ENCODE data around the gene NRIP2. TPM values are rescaled to one million over a fixed set of nuclear protein-coding genes. Genes with fewer than 3 reads are reported as not detected.

The NRIP2 gene
- total and polyA plus RNA-seq, 2 experiments from 2014 or later: 0.66 TPM; not detected in 1

DNA sequence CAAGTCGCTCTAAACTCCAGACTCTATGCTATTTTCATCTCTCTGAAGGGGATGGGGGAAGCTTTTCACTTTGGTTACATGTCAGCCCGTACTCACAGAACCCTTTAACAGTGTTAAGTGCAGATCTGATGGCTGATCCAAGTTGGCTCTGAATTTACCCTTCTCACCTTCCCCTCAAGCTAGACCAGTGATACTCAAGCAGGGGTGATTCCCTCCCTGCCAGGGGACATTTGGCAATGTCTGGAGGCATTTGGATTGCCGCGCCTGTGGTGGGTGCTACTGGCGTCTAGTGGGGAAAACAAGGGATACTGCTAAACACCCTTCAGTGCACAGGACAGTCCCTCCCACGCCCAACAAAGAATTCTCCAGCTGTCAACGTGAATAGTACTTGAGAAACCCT is 28.0 kb upstream of the NRIP2 start (continued):
- TF ChIP-seq, protein P1, sequence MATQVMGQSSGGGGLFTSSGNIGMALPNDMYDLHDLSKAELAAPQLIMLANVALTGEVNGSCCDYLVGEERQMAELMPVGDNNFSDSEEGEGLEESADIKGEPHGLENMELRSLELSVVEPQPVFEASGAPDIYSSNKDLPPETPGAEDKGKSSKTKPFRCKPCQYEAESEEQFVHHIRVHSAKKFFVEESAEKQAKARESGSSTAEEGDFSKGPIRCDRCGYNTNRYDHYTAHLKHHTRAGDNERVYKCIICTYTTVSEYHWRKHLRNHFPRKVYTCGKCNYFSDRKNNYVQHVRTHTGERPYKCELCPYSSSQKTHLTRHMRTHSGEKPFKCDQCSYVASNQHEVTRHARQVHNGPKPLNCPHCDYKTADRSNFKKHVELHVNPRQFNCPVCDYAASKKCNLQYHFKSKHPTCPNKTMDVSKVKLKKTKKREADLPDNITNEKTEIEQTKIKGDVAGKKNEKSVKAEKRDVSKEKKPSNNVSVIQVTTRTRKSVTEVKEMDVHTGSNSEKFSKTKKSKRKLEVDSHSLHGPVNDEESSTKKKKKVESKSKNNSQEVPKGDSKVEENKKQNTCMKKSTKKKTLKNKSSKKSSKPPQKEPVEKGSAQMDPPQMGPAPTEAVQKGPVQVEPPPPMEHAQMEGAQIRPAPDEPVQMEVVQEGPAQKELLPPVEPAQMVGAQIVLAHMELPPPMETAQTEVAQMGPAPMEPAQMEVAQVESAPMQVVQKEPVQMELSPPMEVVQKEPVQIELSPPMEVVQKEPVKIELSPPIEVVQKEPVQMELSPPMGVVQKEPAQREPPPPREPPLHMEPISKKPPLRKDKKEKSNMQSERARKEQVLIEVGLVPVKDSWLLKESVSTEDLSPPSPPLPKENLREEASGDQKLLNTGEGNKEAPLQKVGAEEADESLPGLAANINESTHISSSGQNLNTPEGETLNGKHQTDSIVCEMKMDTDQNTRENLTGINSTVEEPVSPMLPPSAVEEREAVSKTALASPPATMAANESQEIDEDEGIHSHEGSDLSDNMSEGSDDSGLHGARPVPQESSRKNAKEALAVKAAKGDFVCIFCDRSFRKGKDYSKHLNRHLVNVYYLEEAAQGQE (IDR thresholded peaks at IDR 0.05; ENCODE audit: unreplicated experiment): no peak
- TF ChIP-seq STAT1 (IDR thresholded peaks at IDR 0.05; ENCODE audit: unreplicated experiment): no peak

DNA sequence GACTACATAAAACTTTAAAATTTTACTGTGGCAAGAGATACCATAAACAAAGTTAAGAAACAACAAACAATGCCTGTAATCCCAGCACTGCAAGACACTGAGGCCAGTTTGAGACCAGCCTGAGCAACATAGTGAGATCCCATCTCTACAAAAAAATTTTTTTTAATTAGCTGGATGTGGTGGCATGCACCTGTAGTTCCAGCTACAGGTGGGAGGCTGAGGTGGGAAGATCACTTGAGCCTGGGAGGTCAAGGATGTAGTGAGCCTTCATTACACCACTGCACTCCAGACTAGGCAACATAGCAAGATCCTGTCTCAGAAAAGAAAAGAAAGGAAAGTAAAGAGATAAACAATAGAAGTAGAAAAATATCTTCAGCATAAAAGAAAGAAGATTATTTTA is 25.3 kb upstream of the NRIP2 start:
- peaks cover 23% of the 10 kb centered on the region for H3K27me3 Mint-ChIP-seq (ENCODE audit: insufficient read depth, low read depth, poor library complexity)
- peaks cover 13% of the 10 kb centered on the region for H3K4me1 Mint-ChIP-seq
- Histone ChIP-seq H3K4me3 (no peak overlapping the region), H3K79me2 (replicated peaks; ENCODE audit: insufficient read depth) (no peaks in the 10 kb centered on the region), H3K27ac (ENCODE audit: low read depth) (no peak overlapping the region), H3K4me2 (no peak overlapping the region), H3F3A (replicated peaks; ENCODE audit: low read depth) (0 out of 2 replicates have a peak, but pooled peaks cover 7% of the 10 kb centered on the region), H3K9me2 (ENCODE audit: insufficient read depth) (no peaks in the 10 kb centered on the region), H4K20me1 (replicated peaks; ENCODE audit: insufficient read depth) (peaks cover 9% of the 10 kb centered on the region; the same call in 1 of the 2 replicates), H2AFZ (no peak overlapping the region), H3K4me1 (ENCODE audit: insufficient read depth) (peaks cover 8% of the 10 kb centered on the region; the same call in 1 of the 2 replicates), H3K27me3 (ENCODE audit: insufficient read depth) (no peaks in the 10 kb centered on the region), H3K36me3 (ENCODE audit: insufficient read depth) (peaks cover 35% of the 10 kb centered on the region)
- H3K4me3 Mint-ChIP-seq: no peak overlapping the region
- H3K27ac Mint-ChIP-seq: no peak overlapping the region
- H3K9me3 Mint-ChIP-seq: no peaks in the 10 kb centered on the region
- ATAC-seq: no peak
- H3K36me3 Mint-ChIP-seq (ENCODE audit: low read depth): peaks cover 69% of the 10 kb centered on the region
- no peak for DNase-seq (ENCODE audit: low spot score)
- no peak for TF ChIP-seq STAT1 (IDR thresholded peaks at IDR 0.05; ENCODE audit: unreplicated experiment)
- TF ChIP-seq, protein P2, sequence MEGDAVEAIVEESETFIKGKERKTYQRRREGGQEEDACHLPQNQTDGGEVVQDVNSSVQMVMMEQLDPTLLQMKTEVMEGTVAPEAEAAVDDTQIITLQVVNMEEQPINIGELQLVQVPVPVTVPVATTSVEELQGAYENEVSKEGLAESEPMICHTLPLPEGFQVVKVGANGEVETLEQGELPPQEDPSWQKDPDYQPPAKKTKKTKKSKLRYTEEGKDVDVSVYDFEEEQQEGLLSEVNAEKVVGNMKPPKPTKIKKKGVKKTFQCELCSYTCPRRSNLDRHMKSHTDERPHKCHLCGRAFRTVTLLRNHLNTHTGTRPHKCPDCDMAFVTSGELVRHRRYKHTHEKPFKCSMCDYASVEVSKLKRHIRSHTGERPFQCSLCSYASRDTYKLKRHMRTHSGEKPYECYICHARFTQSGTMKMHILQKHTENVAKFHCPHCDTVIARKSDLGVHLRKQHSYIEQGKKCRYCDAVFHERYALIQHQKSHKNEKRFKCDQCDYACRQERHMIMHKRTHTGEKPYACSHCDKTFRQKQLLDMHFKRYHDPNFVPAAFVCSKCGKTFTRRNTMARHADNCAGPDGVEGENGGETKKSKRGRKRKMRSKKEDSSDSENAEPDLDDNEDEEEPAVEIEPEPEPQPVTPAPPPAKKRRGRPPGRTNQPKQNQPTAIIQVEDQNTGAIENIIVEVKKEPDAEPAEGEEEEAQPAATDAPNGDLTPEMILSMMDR (conservative IDR thresholded peaks at IDR 0.05; ENCODE audit: low read depth in 2 of 2): no peak
- TF ChIP-seq NANOG (IDR thresholded peaks at IDR 0.05; ENCODE audit: borderline replicate concordance): no peak
- no peak for TF ChIP-seq ZNF331 (CRISPR knock-in tag; IDR thresholded peaks at IDR 0.05; ENCODE audit: low read depth)
- TF ChIP-seq JUNB (IDR thresholded peaks at IDR 0.05; ENCODE audit: unreplicated experiment): no peak

DNA sequence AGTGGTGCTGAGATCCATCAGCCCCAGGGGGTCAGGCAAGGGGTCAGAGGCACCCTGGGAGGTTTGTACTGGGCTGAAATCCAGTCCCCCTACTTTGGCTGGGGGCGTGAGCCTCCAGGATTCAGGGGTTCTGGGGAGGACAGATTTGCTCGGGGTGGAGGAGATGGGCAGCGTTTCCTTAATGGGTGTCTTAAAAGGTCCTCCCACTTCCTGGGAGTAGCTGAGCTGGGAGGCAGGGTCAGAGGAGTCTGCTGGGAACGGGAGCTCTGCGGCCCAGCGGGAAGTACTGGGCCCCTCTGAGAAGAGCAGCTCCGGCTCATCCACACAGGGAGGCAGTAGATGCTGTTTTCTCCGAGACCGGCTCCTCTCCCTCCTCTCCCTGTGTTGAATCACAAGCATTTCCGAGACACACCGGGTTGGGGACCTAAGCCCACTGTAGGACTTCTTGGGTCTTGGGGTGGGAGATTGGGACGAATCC is 24.1 kb upstream of the NRIP2 start:
- no peak overlapping the region for H3K27ac ChIP-seq (ENCODE audit: low read depth)
- no peak overlapping the region for H2AFZ ChIP-seq
- ATAC-seq (no peak), DNase-seq (ENCODE audit: low spot score) (no peak)
- no peak overlapping the region for H3K4me3 Mint-ChIP-seq
- H3K9me3 Mint-ChIP-seq: no peaks in the 10 kb centered on the region
- peaks cover 15% of the 10 kb centered on the region for H3K4me1 Mint-ChIP-seq
- H3K27ac Mint-ChIP-seq: no peak overlapping the region
- peaks cover 9% of the 10 kb centered on the region; the same call in 1 of the 2 replicates for H4K20me1 ChIP-seq (replicated peaks; ENCODE audit: insufficient read depth)
- peaks cover 25% of the 10 kb centered on the region for H3K36me3 ChIP-seq (ENCODE audit: insufficient read depth)
- no peaks in the 10 kb centered on the region for H3K27me3 ChIP-seq (ENCODE audit: insufficient read depth)
- H3K4me1 ChIP-seq (ENCODE audit: insufficient read depth): peaks cover 8% of the 10 kb centered on the region; the same call in 1 of the 2 replicates
- no peaks in the 10 kb centered on the region for H3K79me2 ChIP-seq (replicated peaks; ENCODE audit: insufficient read depth)
- peaks cover 57% of the 10 kb centered on the region for H3K36me3 Mint-ChIP-seq (ENCODE audit: low read depth)
- no peak overlapping the region for H3K4me2 ChIP-seq
- peaks cover 25% of the 10 kb centered on the region for H3K27me3 Mint-ChIP-seq (ENCODE audit: insufficient read depth, low read depth, poor library complexity)
- no peak overlapping the region for H3K4me3 ChIP-seq
- H3K9me2 ChIP-seq (ENCODE audit: insufficient read depth): no peaks in the 10 kb centered on the region
- H3F3A ChIP-seq (replicated peaks; ENCODE audit: low read depth): 0 out of 2 replicates have a peak, but pooled peaks cover 7% of the 10 kb centered on the region
- TF ChIP-seq CREB1 (CRISPR knock-in tag; IDR thresholded peaks at IDR 0.05; ENCODE audit: low read depth) (no peak), EZH2phosphoT487 (IDR thresholded peaks at IDR 0.05; ENCODE audit: unreplicated experiment) (no peak)
- TF ChIP-seq, protein P3, sequence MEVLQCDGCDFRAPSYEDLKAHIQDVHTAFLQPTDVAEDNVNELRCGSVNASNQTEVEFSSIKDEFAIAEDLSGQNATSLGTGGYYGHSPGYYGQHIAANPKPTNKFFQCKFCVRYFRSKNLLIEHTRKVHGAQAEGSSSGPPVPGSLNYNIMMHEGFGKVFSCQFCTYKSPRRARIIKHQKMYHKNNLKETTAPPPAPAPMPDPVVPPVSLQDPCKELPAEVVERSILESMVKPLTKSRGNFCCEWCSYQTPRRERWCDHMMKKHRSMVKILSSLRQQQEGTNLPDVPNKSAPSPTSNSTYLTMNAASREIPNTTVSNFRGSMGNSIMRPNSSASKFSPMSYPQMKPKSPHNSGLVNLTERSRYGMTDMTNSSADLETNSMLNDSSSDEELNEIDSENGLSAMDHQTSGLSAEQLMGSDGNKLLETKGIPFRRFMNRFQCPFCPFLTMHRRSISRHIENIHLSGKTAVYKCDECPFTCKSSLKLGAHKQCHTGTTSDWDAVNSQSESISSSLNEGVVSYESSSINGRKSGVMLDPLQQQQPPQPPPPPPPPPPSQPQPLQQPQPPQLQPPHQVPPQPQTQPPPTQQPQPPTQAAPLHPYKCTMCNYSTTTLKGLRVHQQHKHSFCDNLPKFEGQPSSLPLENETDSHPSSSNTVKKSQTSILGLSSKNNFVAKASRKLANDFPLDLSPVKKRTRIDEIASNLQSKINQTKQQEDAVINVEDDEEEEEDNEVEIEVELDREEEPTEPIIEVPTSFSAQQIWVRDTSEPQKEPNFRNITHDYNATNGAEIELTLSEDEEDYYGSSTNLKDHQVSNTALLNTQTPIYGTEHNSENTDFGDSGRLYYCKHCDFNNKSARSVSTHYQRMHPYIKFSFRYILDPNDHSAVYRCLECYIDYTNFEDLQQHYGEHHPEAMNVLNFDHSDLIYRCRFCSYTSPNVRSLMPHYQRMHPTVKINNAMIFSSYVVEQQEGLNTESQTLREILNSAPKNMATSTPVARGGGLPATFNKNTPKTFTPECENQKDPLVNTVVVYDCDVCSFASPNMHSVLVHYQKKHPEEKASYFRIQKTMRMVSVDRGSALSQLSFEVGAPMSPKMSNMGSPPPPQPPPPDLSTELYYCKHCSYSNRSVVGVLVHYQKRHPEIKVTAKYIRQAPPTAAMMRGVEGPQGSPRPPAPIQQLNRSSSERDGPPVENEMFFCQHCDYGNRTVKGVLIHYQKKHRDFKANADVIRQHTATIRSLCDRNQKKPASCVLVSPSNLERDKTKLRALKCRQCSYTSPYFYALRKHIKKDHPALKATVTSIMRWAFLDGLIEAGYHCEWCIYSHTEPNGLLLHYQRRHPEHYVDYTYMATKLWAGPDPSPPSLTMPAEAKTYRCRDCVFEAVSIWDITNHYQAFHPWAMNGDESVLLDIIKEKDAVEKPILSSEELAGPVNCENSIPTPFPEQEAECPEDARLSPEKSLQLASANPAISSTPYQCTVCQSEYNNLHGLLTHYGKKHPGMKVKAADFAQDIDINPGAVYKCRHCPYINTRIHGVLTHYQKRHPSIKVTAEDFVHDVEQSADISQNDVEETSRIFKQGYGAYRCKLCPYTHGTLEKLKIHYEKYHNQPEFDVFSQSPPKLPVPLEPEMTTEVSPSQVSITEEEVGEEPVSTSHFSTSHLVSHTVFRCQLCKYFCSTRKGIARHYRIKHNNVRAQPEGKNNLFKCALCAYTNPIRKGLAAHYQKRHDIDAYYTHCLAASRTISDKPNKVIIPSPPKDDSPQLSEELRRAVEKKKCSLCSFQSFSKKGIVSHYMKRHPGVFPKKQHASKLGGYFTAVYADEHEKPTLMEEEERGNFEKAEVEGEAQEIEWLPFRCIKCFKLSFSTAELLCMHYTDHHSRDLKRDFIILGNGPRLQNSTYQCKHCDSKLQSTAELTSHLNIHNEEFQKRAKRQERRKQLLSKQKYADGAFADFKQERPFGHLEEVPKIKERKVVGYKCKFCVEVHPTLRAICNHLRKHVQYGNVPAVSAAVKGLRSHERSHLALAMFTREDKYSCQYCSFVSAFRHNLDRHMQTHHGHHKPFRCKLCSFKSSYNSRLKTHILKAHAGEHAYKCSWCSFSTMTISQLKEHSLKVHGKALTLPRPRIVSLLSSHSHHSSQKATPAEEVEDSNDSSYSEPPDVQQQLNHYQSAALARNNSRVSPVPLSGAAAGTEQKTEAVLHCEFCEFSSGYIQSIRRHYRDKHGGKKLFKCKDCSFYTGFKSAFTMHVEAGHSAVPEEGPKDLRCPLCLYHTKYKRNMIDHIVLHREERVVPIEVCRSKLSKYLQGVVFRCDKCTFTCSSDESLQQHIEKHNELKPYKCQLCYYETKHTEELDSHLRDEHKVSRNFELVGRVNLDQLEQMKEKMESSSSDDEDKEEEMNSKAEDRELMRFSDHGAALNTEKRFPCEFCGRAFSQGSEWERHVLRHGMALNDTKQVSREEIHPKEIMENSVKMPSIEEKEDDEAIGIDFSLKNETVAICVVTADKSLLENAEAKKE (CRISPR knock-in tag; IDR thresholded peaks at IDR 0.05): no peak

All from GM23338 (cell line).